Ovary (tissue), 9 donors: Measurements from ENCODE around the gene S100A13. TPM values are rescaled to one million over a fixed set of nuclear protein-coding genes. Genes with fewer than 3 reads are reported as not detected.

ENCODE experiments used
- DNase-seq, 5 donors: peaks; one replicate each; pipeline ENCODE4 v3.0.0-alpha.2; 2019 to 2020
- H3K27ac ChIP-seq, 2 donors: fragments of 200-600 bp; one replicate each; pipeline versions ENCODE4 v1.5.1 to v1.8.0; 2019 to 2022
- H3K27me3 ChIP-seq: fragments of 200-600 bp; one replicate; pipeline ENCODE4 v1.8.0; 2022
- H3K36me3 ChIP-seq: fragments of 200-600 bp; sonication (generic); one replicate; pipeline ENCODE4 v1.5.1; 2019
- H3K4me1 ChIP-seq: one replicate; pipeline ENCODE4 v1.8.1; 2013; ENCODE audit warnings: mild to moderate bottlenecking, moderate library complexity; ENCODE audit not compliant: insufficient read depth
- H3K4me3 ChIP-seq: fragments of 200-600 bp; sonication (generic); one replicate; pipeline ENCODE4 v1.5.1; 2017
- H3K9me3 ChIP-seq, 2 donors: fragments of 200-600 bp in 1 of 2; sonication (generic) in 1 of 2; one replicate each; pipeline versions ENCODE4 v1.5.1 to v1.8.1; 2013 to 2019; ENCODE audit warnings: mild to moderate bottlenecking in 1 of 2, moderate library complexity in 1 of 2
- EP300 ChIP-seq: sonication (generic); formaldehyde crosslinking; IDR thresholded peaks from one replicate; pipeline ENCODE4 v1.6.1; 2017; ENCODE audit warnings: antibody characterized with exemption
- POLR2A ChIP-seq: fragments of 450-650 bp; IDR thresholded peaks from one replicate; pipeline ENCODE4 v1.6.1; 2017; ENCODE audit warnings: antibody characterized with exemption, mild to moderate bottlenecking, moderate library complexity
- WGBS, 3 donors: extraction: QIAGEN DNeasy Blood & Tissue Kit in 1 of 3; methylation state at CpG; one replicate each; pipeline versions ENCODE4 v1.1.5 to v1.1.7; 2013 to 2017; 5-methylcytosine and 5-hydroxymethylcytosine counted together
- intact Hi-C, 4 donors: fragments of 100-400 bp; cut with DNase I; formaldehyde crosslinking; loops; one replicate each; pipeline versions ENCODE4 v1.11.0 to v1.15.1; 2022 to 2023
- polyA plus RNA-seq, 2 donors: library from polyadenylated mRNA; stranded (reverse); fragments of 200-250 nt in 1 of 2; fragments of 350-450 nt in 1 of 2; fragmentation: Illumina TruSeq in 1 of 2; extraction: RNeasy Lipid Tissue Mini Kit (QIAGEN cat#74804) in 1 of 2; gene quantifications; one replicate each; pipeline ENCODE4 v1.2.3, GENCODE V29; 2013 to 2014
- total RNA-seq, 7 donors: library from RNA; depleted of rRNA in 2 of 7; stranded (reverse); fragments of >200 nt in 2 of 7; fragmentation: NEBNext Ultra II Directional in 3 of 7; extraction: Animal tissue kit (Norgen Biotek cat#: 25700) in 3 of 7; gene quantifications; one replicate each; pipeline versions ENCODE4 v1.1.0 to v1.2.4, GENCODE V29; 2016 to 2023
- TF ChIP-seq, protein P1 (sequence below), 3 donors: fragments of 450-650 bp in 2 of 3; fragments of 200-600 bp in 1 of 3; IDR thresholded peaks; one replicate each; pipeline versions ENCODE4 v1.5.1 to v1.8.0; 2016 to 2022; ENCODE audit warnings: antibody characterized with exemption in 3 of 3, mild to moderate bottlenecking in 1 of 3
- donor health status: DM: no; HTN: no; CAD: no; lungs with moderate emphysema.
- donor health status: DM: no; HTN: no; CAD: no.
- donor health status: Bipolar disorder and iron deficiency.
- donor health status: DM: yes; HTN: yes; CAD: no.
- donor health status: DM: no; HTN: no; CAD: no.
- donor health status: DM: yes; HTN: yes; CAD: no.

The S100A13 gene
- total and polyA plus RNA-seq, 9 donors = 73.2 to 560 (median 125) TPM

DNA sequence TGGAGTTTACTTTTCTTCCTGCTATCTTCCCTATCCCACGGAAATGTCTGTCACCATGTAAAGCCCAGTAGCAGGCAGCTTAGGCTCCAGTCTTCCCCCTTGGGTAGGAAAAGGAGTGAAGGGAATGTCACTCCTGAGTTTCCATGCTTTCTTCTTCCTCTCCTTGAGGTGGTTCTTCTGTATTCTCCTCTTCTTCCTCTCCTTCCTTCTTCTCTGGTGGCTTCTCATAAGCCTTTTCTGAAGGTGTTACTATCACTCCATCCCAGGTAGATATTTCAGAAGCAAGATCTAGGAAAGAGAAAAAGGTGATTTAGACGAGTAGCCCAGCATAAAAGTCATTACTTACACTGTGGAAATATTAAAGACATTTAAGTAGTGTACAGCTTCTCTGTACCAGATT lies 35.0 kb upstream of the S100A13 start:
- Histone ChIP-seq H3K36me3 (no peaks in the 10 kb centered on the region), H3K9me3 (no peaks in the 10 kb centered on the region), H3K4me3 (no peak overlapping the region), H3K4me1 (peaks cover 2% of the 10 kb centered on the region), H3K27ac (no peak overlapping the region), H3K27me3 (no peaks in the 10 kb centered on the region)
- intact Hi-C loops = loop anchor here in 1 of 4 donors (10.0 kb wide), 1 partner anchor 147 kb away; no protein-coding TSS in a partner anchor
- WGBS, 3 donors = 35 to 49% (median 45%) methylated on average over 2 of the region's 2 CpGs
- no peak for DNase-seq
- TF ChIP-seq POLR2A (no peak), EP300 (no peak)
- TF ChIP-seq, protein P1, sequence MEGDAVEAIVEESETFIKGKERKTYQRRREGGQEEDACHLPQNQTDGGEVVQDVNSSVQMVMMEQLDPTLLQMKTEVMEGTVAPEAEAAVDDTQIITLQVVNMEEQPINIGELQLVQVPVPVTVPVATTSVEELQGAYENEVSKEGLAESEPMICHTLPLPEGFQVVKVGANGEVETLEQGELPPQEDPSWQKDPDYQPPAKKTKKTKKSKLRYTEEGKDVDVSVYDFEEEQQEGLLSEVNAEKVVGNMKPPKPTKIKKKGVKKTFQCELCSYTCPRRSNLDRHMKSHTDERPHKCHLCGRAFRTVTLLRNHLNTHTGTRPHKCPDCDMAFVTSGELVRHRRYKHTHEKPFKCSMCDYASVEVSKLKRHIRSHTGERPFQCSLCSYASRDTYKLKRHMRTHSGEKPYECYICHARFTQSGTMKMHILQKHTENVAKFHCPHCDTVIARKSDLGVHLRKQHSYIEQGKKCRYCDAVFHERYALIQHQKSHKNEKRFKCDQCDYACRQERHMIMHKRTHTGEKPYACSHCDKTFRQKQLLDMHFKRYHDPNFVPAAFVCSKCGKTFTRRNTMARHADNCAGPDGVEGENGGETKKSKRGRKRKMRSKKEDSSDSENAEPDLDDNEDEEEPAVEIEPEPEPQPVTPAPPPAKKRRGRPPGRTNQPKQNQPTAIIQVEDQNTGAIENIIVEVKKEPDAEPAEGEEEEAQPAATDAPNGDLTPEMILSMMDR (IDR thresholded peaks at IDR 0.05) = no peak

DNA sequence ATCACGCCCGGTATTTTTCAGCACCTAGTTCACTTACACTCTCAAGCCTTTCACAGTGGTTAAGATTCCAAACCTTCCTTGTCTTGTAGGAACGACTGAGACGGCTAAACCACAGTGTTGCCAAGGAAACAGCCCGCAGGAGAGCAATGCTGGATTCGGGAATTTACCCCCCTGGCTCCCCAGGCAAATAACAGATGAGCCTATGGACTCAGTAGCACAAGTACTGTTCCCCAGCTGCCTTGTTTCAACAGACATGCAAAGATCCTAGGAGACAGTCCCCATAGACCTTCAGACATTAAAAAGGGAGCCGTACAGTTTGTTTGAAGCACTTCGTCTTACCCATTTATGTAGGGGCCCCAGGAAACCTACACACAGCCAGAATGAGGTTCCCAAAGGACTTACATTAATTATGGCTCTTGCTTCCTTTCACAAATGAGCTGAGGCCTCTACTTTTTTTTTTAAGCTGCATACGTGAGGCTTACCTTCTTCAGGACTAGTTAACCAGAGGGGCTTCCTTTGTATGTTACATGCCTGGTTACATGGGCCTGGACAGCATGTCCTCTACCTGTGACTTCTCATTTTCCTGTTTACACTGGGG lies 33.9 kb upstream of the S100A13 start:
- intact Hi-C loops = loop anchor here in 1 of 4 donors (10.0 kb wide), 1 partner anchor 146 kb away; no protein-coding TSS in a partner anchor
- 53 to 58% (median 57%) methylated on average over 9 of the region's 9 CpGs for WGBS, 3 donors
- TF ChIP-seq POLR2A (no peak), EP300 (no peak)
- TF ChIP-seq, protein P1 (IDR thresholded peaks at IDR 0.05) = no peak
- Histone ChIP-seq H3K4me3 (no peak overlapping the region), H3K4me1 (peaks cover 2% of the 10 kb centered on the region), H3K27me3 (no peaks in the 10 kb centered on the region), H3K36me3 (no peaks in the 10 kb centered on the region), H3K27ac (no peak overlapping the region), H3K9me3 (no peaks in the 10 kb centered on the region)
- DNase-seq = peak in 2 of 5 donors; percentile 7 to 14

DNA sequence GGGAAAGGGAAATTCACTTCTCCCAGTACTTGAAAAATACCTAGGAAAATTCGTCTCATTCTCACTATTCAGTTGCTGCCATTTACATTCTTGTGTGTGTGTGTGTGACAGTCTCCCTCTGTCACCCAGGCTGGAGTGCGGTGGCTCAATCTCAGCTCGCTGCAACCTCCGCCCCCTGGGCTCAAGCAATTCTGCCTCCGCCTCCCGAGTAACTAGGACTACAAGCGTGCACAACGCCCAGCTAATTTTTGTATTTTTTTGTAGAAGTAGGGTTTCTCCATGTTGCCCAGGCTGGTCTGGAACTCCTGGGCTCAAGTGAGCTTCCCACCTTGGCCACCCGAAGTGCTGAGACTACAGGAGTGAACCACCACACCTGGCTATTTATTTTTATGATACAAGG lies 32.4 kb upstream of the S100A13 start:
- Histone ChIP-seq H3K27ac (no peak overlapping the region), H3K4me3 (peak overlapping the region; percentile 57), H3K36me3 (no peaks in the 10 kb centered on the region), H3K9me3 (no peaks in the 10 kb centered on the region), H3K4me1 (peaks cover 2% of the 10 kb centered on the region), H3K27me3 (no peaks in the 10 kb centered on the region)
- intact Hi-C loops = loop anchor here in 1 of 4 donors (10.0 kb wide), 1 partner anchor 145 kb away; no protein-coding TSS in a partner anchor
- WGBS, 3 donors = 69 to 81% (median 76%) methylated on average over 9 of the region's 9 CpGs
- DNase-seq = peak in 1 of 5 donors; percentile 33
- TF ChIP-seq, protein P1 (IDR thresholded peaks at IDR 0.05) = no peak
- TF ChIP-seq POLR2A (no peak), EP300 (no peak)

DNA sequence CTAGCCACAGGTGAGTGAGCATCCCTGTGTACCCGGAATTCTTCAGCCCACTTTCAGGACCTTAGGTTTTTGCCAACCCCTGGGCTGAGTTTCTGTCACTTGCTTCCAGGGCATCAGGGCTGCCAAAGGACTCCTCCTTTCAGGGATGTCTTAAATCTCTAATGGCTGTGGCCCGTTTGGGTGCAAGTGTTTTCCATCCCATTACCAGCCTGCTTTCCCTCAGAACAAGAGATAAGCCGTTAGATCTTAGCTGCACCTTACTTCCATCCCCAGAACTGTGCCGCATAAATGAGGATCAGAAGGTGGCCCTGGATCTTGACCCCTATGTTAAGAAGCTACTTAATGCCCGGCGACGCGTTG lies 31.9 kb upstream of the S100A13 start:
- peak overlapping the region; percentile 57 for H3K4me3 ChIP-seq
- no peaks in the 10 kb centered on the region for H3K27me3 ChIP-seq
- no peak for DNase-seq
- WGBS, 3 donors = 14 to 18% (median 14%) methylated on average over 8 of the region's 8 CpGs
- TF ChIP-seq, protein P1 (IDR thresholded peaks at IDR 0.05) = no peak
- intact Hi-C loops = no loop called here
- H3K36me3 ChIP-seq = no peaks in the 10 kb centered on the region
- peak overlapping the region; percentile 86 to 91 for H3K27ac ChIP-seq
- H3K4me1 ChIP-seq = peaks cover 2% of the 10 kb centered on the region
- no peaks in the 10 kb centered on the region for H3K9me3 ChIP-seq
